Subcutaneous abdominal adipose tissue (tissue), 5 donors: ENCODE data around the gene VAMP4.
A peak's percentile ranks its signal among the peaks of the same experiment; 100 is the strongest.
"Not testable (repeated sequence)": the region's sequence is repeated elsewhere in the genome, so short reads cannot be mapped to it uniquely, and the experiment has no call there.

Source experiments
- H3K27ac ChIP-seq: one replicate; pipeline ENCODE4 v1.7.0; 2013; ENCODE audit warnings: low read depth, mild to moderate bottlenecking, inconsistent platforms, low read length, moderate library complexity
- H3K27me3 ChIP-seq, 5 donors: one replicate each; pipeline ENCODE4 v1.7.0; 2013; ENCODE audit warnings: low read length in 5 of 5, inconsistent platforms in 1 of 5; ENCODE audit not compliant: control insufficient read depth in 5 of 5, insufficient read depth in 4 of 5
- H3K36me3 ChIP-seq, 5 donors: one replicate each; pipeline ENCODE4 v1.7.0; 2013; ENCODE audit warnings: low read length in 5 of 5; ENCODE audit not compliant: control insufficient read depth in 5 of 5, insufficient read depth in 5 of 5
- H3K4me1 ChIP-seq, 5 donors: one replicate each; pipeline ENCODE4 v1.7.0; 2013; ENCODE audit warnings: low read length in 5 of 5, mild to moderate bottlenecking in 3 of 5, moderate library complexity in 1 of 5; ENCODE audit not compliant: control insufficient read depth in 5 of 5, insufficient read depth in 5 of 5
- H3K4me3 ChIP-seq, 5 donors: one replicate each; pipeline ENCODE4 v1.7.0; 2013; ENCODE audit warnings: low read length in 5 of 5, low read depth in 1 of 5
- H3K9ac ChIP-seq, 5 donors: one replicate each; pipeline ENCODE4 v1.7.0; 2013; ENCODE audit warnings: low read length in 5 of 5, mild to moderate bottlenecking in 4 of 5, moderate library complexity in 3 of 5
- H3K9me3 ChIP-seq, 5 donors: one replicate each; pipeline ENCODE4 v1.7.0; 2013; ENCODE audit warnings: low read length in 5 of 5; ENCODE audit not compliant: control insufficient read depth in 5 of 5
- donor health status: healthy.
- donor health status: healthy.
- donor health status: healthy.
- donor health status: healthy.
- donor health status: healthy.

The VAMP4 gene

GRCh38 chr1:171715813-171716251, 26.0 kb downstream of the VAMP4 start:
- H3K9me3 ChIP-seq: no peaks in the 10 kb centered on the region
- no peak overlapping the region for H3K27ac ChIP-seq
- H3K36me3 ChIP-seq: peaks cover 3 to 22% (median 8%) of the 10 kb centered on the region in 5 donors
- H3K4me1 ChIP-seq: no peaks in the 10 kb centered on the region
- no peak overlapping the region for H3K4me3 ChIP-seq
- no peaks in the 10 kb centered on the region for H3K27me3 ChIP-seq
- no peak overlapping the region for H3K9ac ChIP-seq

GRCh38 chr1:171712341-171712740, 29.5 kb downstream of the VAMP4 start:
- Histone ChIP-seq H3K36me3 (peaks cover 6 to 28% (median 15%) of the 10 kb centered on the region in 5 donors), H3K9ac (peak overlapping the region in 1 of 5 donors; percentile 4), H3K27me3 (no peaks in the 10 kb centered on the region), H3K4me1 (no peaks in the 10 kb centered on the region), H3K9me3 (no peaks in the 10 kb centered on the region), H3K4me3 (no peak overlapping the region), H3K27ac (no peak overlapping the region)

- Histone ChIP-seq H3K9ac (no peak overlapping the region), H3K27ac (no peak overlapping the region), H3K4me1 (no peaks in the 10 kb centered on the region), H3K9me3 (no peaks in the 10 kb centered on the region), H3K27me3 (no peaks in the 10 kb centered on the region), H3K4me3 (no peak overlapping the region), H3K36me3 (peaks cover 6 to 24% (median 10%) of the 10 kb centered on the region in 5 donors)
Measured at GRCh38 chr1:171711643-171712042, 30.2 kb downstream of the VAMP4 start.

- Histone ChIP-seq H3K4me1 (no peaks in the 10 kb centered on the region), H3K9ac (no peak overlapping the region), H3K9me3 (no peaks in the 10 kb centered on the region), H3K27me3 (no peaks in the 10 kb centered on the region), H3K27ac (no peak overlapping the region), H3K36me3 (peaks cover 13 to 33% (median 20%) of the 10 kb centered on the region in 5 donors), H3K4me3 (no peak overlapping the region)
Measured at GRCh38 chr1:171707583-171707982, 34.3 kb downstream of the VAMP4 start.

GRCh38 chr1:171702598-171702997, 39.3 kb downstream of the VAMP4 start:
- H3K27me3 ChIP-seq: no peaks in the 10 kb centered on the region
- peaks cover 9 to 39% (median 24%) of the 10 kb centered on the region in 5 donors for H3K36me3 ChIP-seq
- no peaks in the 10 kb centered on the region for H3K4me1 ChIP-seq
- no peaks in the 10 kb centered on the region for H3K9me3 ChIP-seq
- H3K27ac ChIP-seq: no peak overlapping the region
- H3K4me3 ChIP-seq: no peak overlapping the region
- H3K9ac ChIP-seq: no peak overlapping the region

GRCh38 chr1:171699531-171699930, 42.3 kb downstream of the VAMP4 start:
- no peak overlapping the region for H3K4me3 ChIP-seq
- H3K27me3 ChIP-seq: no peaks in the 10 kb centered on the region
- peaks cover 3 to 22% (median 16%) of the 10 kb centered on the region in 5 donors for H3K36me3 ChIP-seq

GRCh38 chr1:171695772-171696171, 46.1 kb downstream of the VAMP4 start:
- not testable (repeated sequence) for H3K27ac ChIP-seq, H3K9ac ChIP-seq, H3K9me3 ChIP-seq, H3K4me1 ChIP-seq, H3K4me3 ChIP-seq, H3K27me3 ChIP-seq
- H3K36me3 ChIP-seq: peaks cover 0 to 12% (median 5%) of the 10 kb centered on the region in 5 donors

More at GRCh38 chr1:171699531-171699930, 42.3 kb downstream of the VAMP4 start:
- Histone ChIP-seq H3K27ac (no peak overlapping the region), H3K9ac (no peak overlapping the region), H3K9me3 (peaks cover 0 to 4% (median 0%) of the 10 kb centered on the region in 5 donors), H3K4me1 (no peaks in the 10 kb centered on the region)

- not testable (repeated sequence) for H3K27me3 ChIP-seq, H3K36me3 ChIP-seq, H3K4me3 ChIP-seq, H3K27ac ChIP-seq, H3K9me3 ChIP-seq, H3K9ac ChIP-seq, H3K4me1 ChIP-seq
Measured at GRCh38 chr1:171693541-171693940, 48.3 kb downstream of the VAMP4 start.

- Histone ChIP-seq H3K4me3 (no peak overlapping the region), H3K4me1 (no peaks in the 10 kb centered on the region), H3K27me3 (no peaks in the 10 kb centered on the region), H3K9me3 (no peaks in the 10 kb centered on the region), H3K36me3 (no peaks in the 10 kb centered on the region), H3K9ac (no peak overlapping the region), H3K27ac (no peak overlapping the region)
Measured at GRCh38 chr1:171683870-171684269, 58.0 kb downstream of the VAMP4 start.

- Histone ChIP-seq H3K4me1 (peaks cover 0 to 2% (median 0%) of the 10 kb centered on the region in 5 donors), H3K9ac (no peak overlapping the region), H3K9me3 (no peaks in the 10 kb centered on the region), H3K27me3 (no peaks in the 10 kb centered on the region), H3K4me3 (no peak overlapping the region), H3K27ac (no peak overlapping the region), H3K36me3 (no peaks in the 10 kb centered on the region)
Measured at GRCh38 chr1:171680339-171680738, 61.5 kb downstream of the VAMP4 start.

GRCh38 chr1:171676823-171677222, 65.0 kb downstream of the VAMP4 start:
- Histone ChIP-seq H3K36me3 (no peaks in the 10 kb centered on the region), H3K27me3 (no peaks in the 10 kb centered on the region), H3K9me3 (no peaks in the 10 kb centered on the region), H3K9ac (no peak overlapping the region), H3K4me1 (peaks cover 0 to 15% (median 5%) of the 10 kb centered on the region in 5 donors), H3K27ac (no peak overlapping the region), H3K4me3 (no peak overlapping the region)
